Keratinocyte (primary cell): Measurements from ENCODE around the gene CYP1A1. TPM values are rescaled to one million over a fixed set of nuclear protein-coding genes. Genes with fewer than 3 reads are reported as not detected.

Experiments used
- DNase-seq: peaks from one replicate; pipeline ENCODE4 v3.0.0-alpha.2; 2011; ENCODE audit warnings: low read depth, missing footprints, low spot score
- FAIRE-seq: peaks from 2 replicates; lab custom pipeline; 2011; peaks lifted over from hg19 to GRCh38; lab: Jason Lieb, UNC
- H2AFZ ChIP-seq: 2 replicates; pipeline ENCODE4 v1.6.0; 2012; ENCODE audit warnings: low read length, control low read depth, inconsistent platforms; ENCODE audit not compliant: control insufficient read depth
- H3K27ac ChIP-seq: 2 replicates; pipeline ENCODE4 v1.5.1; 2011; ENCODE audit warnings: low read length; ENCODE audit not compliant: control insufficient read depth, insufficient read depth
- H3K27me3 ChIP-seq: 3 replicates; pipeline ENCODE4 v1.6.0; 2011; ENCODE audit warnings: low read length; ENCODE audit not compliant: control insufficient read depth, insufficient read depth; ENCODE audit errors: extremely low read depth
- H3K36me3 ChIP-seq, 2 experiments: 2 replicates in 1 of 2; 3 replicates in 1 of 2; pipeline ENCODE4 v1.5.1; 2011; ENCODE audit warnings: low read length in 2 of 2, mild to moderate bottlenecking in 1 of 2; ENCODE audit not compliant: control insufficient read depth in 2 of 2, insufficient read depth in 2 of 2; ENCODE audit errors: extremely low read depth in 1 of 2
- H3K4me1 ChIP-seq: 3 replicates; pipeline ENCODE4 v1.5.1; 2011; ENCODE audit warnings: low read length; ENCODE audit not compliant: control insufficient read depth, insufficient read depth; ENCODE audit errors: extremely low read depth
- H3K4me2 ChIP-seq: 3 replicates; pipeline ENCODE4 v1.6.0; 2011; ENCODE audit warnings: low read depth, low read length; ENCODE audit not compliant: control insufficient read depth, insufficient read depth; ENCODE audit errors: extremely low read depth
- H3K4me3 ChIP-seq, 3 experiments: fragments of 200-600 bp in 1 of 3; sonication (generic) in 1 of 3; 2 replicates in 2 of 3; 3 replicates in 1 of 3; pipeline ENCODE4 v1.5.1; 2011 to 2016; ENCODE audit warnings: low read length in 3 of 3, mild to moderate bottlenecking in 3 of 3, control low read depth in 2 of 3, inconsistent platforms in 1 of 3, low read depth in 1 of 3, mixed read lengths in 1 of 3, mixed run types in 1 of 3, moderate library complexity in 1 of 3; ENCODE audit not compliant: control insufficient read depth in 2 of 3, insufficient read depth in 2 of 3; ENCODE audit errors: extremely low read depth in 1 of 3
- H3K79me2 ChIP-seq: 2 replicates; pipeline ENCODE4 v1.6.0; 2012; ENCODE audit warnings: low read length; ENCODE audit not compliant: control insufficient read depth, insufficient read depth
- H3K9ac ChIP-seq: 3 replicates; pipeline ENCODE4 v1.6.0; 2011; ENCODE audit warnings: low read length; ENCODE audit not compliant: control insufficient read depth, insufficient read depth; ENCODE audit errors: extremely low read depth
- H3K9me1 ChIP-seq: 3 replicates; pipeline ENCODE4 v1.6.0; 2011; ENCODE audit warnings: low read length; ENCODE audit not compliant: control insufficient read depth, insufficient read depth; ENCODE audit errors: extremely low read depth
- H3K9me3 ChIP-seq: 2 replicates; pipeline ENCODE4 v1.5.1; 2012; ENCODE audit warnings: low read depth, low read length; ENCODE audit not compliant: control insufficient read depth
- H4K20me1 ChIP-seq: 3 replicates; pipeline ENCODE4 v1.6.0; 2011; ENCODE audit warnings: low read length; ENCODE audit not compliant: control insufficient read depth, insufficient read depth; ENCODE audit errors: extremely low read depth
- CTCF ChIP-seq, 3 experiments: IDR thresholded peaks in 1 of 3; conservative IDR thresholded peaks in 1 of 3; optimal IDR thresholded peaks in 1 of 3; 2 replicates in 2 of 3; 3 replicates in 1 of 3; pipeline versions ENCODE3 to v1.5.1; 2011; ENCODE audit warnings: low read length in 3 of 3, mild to moderate bottlenecking in 3 of 3, moderate library complexity in 2 of 3, control low read depth in 1 of 3, inconsistent platforms in 1 of 3; ENCODE audit not compliant: insufficient read depth in 2 of 3; ENCODE audit errors: extremely low read depth in 1 of 3
- EZH2 ChIP-seq: IDR thresholded peaks from one replicate; pipeline ENCODE4 v1.6.1; 2012; ENCODE audit warnings: inconsistent platforms, mild to moderate bottlenecking, low read length, moderate library complexity
- dilution Hi-C: fragments of 300-500 bp; cut with MboI; formaldehyde crosslinking; loops from one replicate; pipeline ENCODE4 v1.7.0; 2020; ENCODE audit warnings: low sequenced_read_pairs; ENCODE audit not compliant: extremely low pct_ligation_motif_present
- polyA plus RNA-seq, 5 experiments: library from polyadenylated mRNA; depleted of rRNA in 3 of 5; stranded (reverse) in 3 of 5; stranded (forward) in 1 of 5; unstranded in 1 of 5; fragments of >200 nt; gene quantifications; 1 replicate in 1 of 5; 2 replicates in 3 of 5; 3 replicates in 1 of 5; pipeline versions ENCODE4 v1.2.1 to v1.2.3, GENCODE V29; 2011 to 2012; ENCODE audit warnings: missing spikeins in 2 of 5, low read depth in 1 of 5, low replicate concordance in 1 of 5

The CYP1A1 gene
- polyA plus RNA-seq, 1 donor (not counting 4 experiments of a cell fraction or from before 2014, with no cell fraction given), result 4.8 TPM

DNA sequence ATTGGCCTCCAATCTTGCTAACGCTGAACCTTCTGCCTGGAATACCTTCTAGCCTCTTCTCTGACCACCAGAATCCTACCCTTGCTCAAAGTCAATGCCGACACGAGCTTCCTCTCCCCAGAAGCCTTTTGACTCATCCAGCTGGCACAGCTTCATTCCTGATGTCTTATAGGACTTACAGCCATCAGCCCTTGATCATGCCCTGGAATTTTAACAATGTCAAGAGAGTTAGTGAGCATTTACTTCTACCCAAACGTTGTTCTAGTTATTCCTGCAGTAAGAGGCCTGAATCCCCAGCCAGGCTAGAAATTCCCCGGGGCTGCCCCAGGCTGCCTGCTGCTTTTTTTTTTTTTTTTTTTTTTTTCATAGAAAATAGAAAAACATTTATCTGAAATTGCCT is 27.2 kb upstream of the CYP1A1 start:
- dilution Hi-C loops, result no loop called here
- Histone ChIP-seq H3K4me3 (no peak overlapping the region), H3K9ac (no peak overlapping the region), H3K9me3 (no peaks in the 10 kb centered on the region), H3K79me2 (no peaks in the 10 kb centered on the region), H3K4me1 (peaks cover 11% of the 10 kb centered on the region), H3K27ac (no peak overlapping the region), H3K36me3 (no peaks in the 10 kb centered on the region), H4K20me1 (no peaks in the 10 kb centered on the region), H3K27me3 (no peaks in the 10 kb centered on the region), H2AFZ (no peak overlapping the region), H3K4me2 (no peak overlapping the region), H3K9me1 (no peaks in the 10 kb centered on the region)
- FAIRE-seq (peak; percentile 55), DNase-seq (peak; percentile 21)
- TF ChIP-seq CTCF (optimal IDR thresholded peaks at IDR 0.05 in 1 of 3, IDR thresholded peaks at IDR 0.05 in 1 of 3, conservative IDR thresholded peaks at IDR 0.05 in 1 of 3; ENCODE audit: extremely low read depth in 1 of 3, insufficient read depth in 2 of 3, low read length in 3 of 3) (no peak), EZH2 (no peak)

GRCh38 chr15:74752011-74752410 is 26.7 kb upstream of the CYP1A1 start:
- no peak overlapping the region for H3K4me2 ChIP-seq
- peaks cover 11% of the 10 kb centered on the region for H3K4me1 ChIP-seq
- no peak for FAIRE-seq
- no peak overlapping the region for H2AFZ ChIP-seq
- H3K79me2 ChIP-seq, result no peaks in the 10 kb centered on the region
- no peaks in the 10 kb centered on the region for H3K27me3 ChIP-seq
- H4K20me1 ChIP-seq, result no peaks in the 10 kb centered on the region
- no peaks in the 10 kb centered on the region for H3K9me1 ChIP-seq
- no peaks in the 10 kb centered on the region for H3K36me3 ChIP-seq
- H3K27ac ChIP-seq, result no peak overlapping the region
- dilution Hi-C loops, result no loop called here
- H3K9ac ChIP-seq, result no peak overlapping the region
- H3K4me3 ChIP-seq, result no peak overlapping the region
- H3K9me3 ChIP-seq, result no peaks in the 10 kb centered on the region
- no peak for TF ChIP-seq CTCF (optimal IDR thresholded peaks at IDR 0.05 in 1 of 3, IDR thresholded peaks at IDR 0.05 in 1 of 3, conservative IDR thresholded peaks at IDR 0.05 in 1 of 3; ENCODE audit: extremely low read depth in 1 of 3, insufficient read depth in 2 of 3, low read length in 3 of 3)
- no peak for TF ChIP-seq EZH2
- no peak for DNase-seq
